WTC11 (cell line): Measurements from ENCODE around the gene SOD2. TPM values are rescaled to one million over a fixed set of nuclear protein-coding genes. Genes with fewer than 3 reads are reported as not detected.
"Not testable (repeated sequence)": the region's sequence is repeated elsewhere in the genome, so short reads cannot be mapped to it uniquely, and the experiment has no call there.

Experiments
- ATAC-seq: fragments of 200-7000 bp; cut with Tn5 transposase; 2 replicates; pipeline ENCODE4 v1.10.0; 2021; ENCODE audit warnings: mild to moderate bottlenecking, moderate library complexity
- CTCF ChIA-PET: fragments of 300-600 bp; sonication (Branson Sonifier 250); formaldehyde crosslinking; loops from one replicate; lab custom pipeline; 2021; ENCODE audit warnings: antibody characterized with exemption; lab: Charles Lee
- POLR2A ChIA-PET: fragments of 350-600 bp; sonication (Branson Sonifier 250); formaldehyde crosslinking; loops from one replicate; lab custom pipeline; 2021; ENCODE audit warnings: antibody characterized with exemption; lab: Charles Lee
- DNase-seq: peaks from one replicate; pipeline ENCODE4 v3.0.0; 2021; ENCODE audit warnings: low spot score
- H3K27ac Mint-ChIP-seq: 2 replicates; pipeline ENCODE4 v1.8.0; 2021; ENCODE audit warnings: mixed read lengths
- H3K27me3 Mint-ChIP-seq: 2 replicates; pipeline ENCODE4 v1.8.0; 2021; ENCODE audit warnings: low read depth, mild to moderate bottlenecking, moderate library complexity, mixed read lengths
- H3K36me3 Mint-ChIP-seq: 2 replicates; pipeline ENCODE4 v1.8.0; 2021; ENCODE audit warnings: mixed read lengths
- H3K4me1 Mint-ChIP-seq: 2 replicates; pipeline ENCODE4 v1.8.0; 2022; ENCODE audit warnings: mixed read lengths
- H3K4me3 Mint-ChIP-seq: 2 replicates; pipeline ENCODE4 v1.8.0; 2021; ENCODE audit warnings: mild to moderate bottlenecking, moderate library complexity, mixed read lengths
- H3K9me3 Mint-ChIP-seq: 2 replicates; pipeline ENCODE4 v1.8.0; 2021; ENCODE audit warnings: mixed read lengths
- ATF1 ChIP-seq: sonication (generic); formaldehyde crosslinking; IDR thresholded peaks from 2 replicates; pipeline ENCODE4 v1.8.1; 2023; ENCODE audit warnings: mild to moderate bottlenecking, moderate library complexity, missing genetic modification reagents
- EMX1 ChIP-seq: fragments of 250-450 bp; sonication (Bioruptor Pico); IDR thresholded peaks from 2 replicates; pipeline ENCODE4 v1.8.0; 2021; ENCODE audit warnings: mild to moderate bottlenecking
- GABPB1 ChIP-seq: sonication (generic); formaldehyde crosslinking; IDR thresholded peaks from 2 replicates; pipeline ENCODE4 v1.8.1; 2023; ENCODE audit warnings: mild to moderate bottlenecking, missing genetic modification reagents
- GRHL2 ChIP-seq: fragments of 250-450 bp; sonication (Bioruptor Pico); IDR thresholded peaks from 2 replicates; pipeline ENCODE4 v1.8.0; 2022; ENCODE audit warnings: mild to moderate bottlenecking, moderate library complexity; ENCODE audit not compliant: insufficient replicate concordance, severe bottlenecking
- GTF2I ChIP-seq: fragments of 250-450 bp; sonication (Bioruptor Pico); conservative IDR thresholded peaks from 2 replicates; pipeline ENCODE4 v1.4.0; 2021; ENCODE audit warnings: mild to moderate bottlenecking
- HMGA2 ChIP-seq: fragments of 250-450 bp; sonication (Bioruptor Pico); IDR thresholded peaks from 2 replicates; pipeline ENCODE4 v1.4.0; 2021; ENCODE audit warnings: mild to moderate bottlenecking, moderate library complexity
- IRF2 ChIP-seq: sonication (generic); formaldehyde crosslinking; IDR thresholded peaks from 2 replicates; pipeline ENCODE4 v1.8.0; 2022; ENCODE audit warnings: low read depth, missing genetic modification reagents, borderline replicate concordance
- OVOL2 ChIP-seq: fragments of 250-450 bp; sonication (Bioruptor Pico); IDR thresholded peaks from 2 replicates; pipeline ENCODE4 v1.9.0; 2021; ENCODE audit warnings: mild to moderate bottlenecking, borderline replicate concordance
- RELA ChIP-seq: sonication (generic); formaldehyde crosslinking; IDR thresholded peaks from 2 replicates; pipeline ENCODE4 v1.8.1; 2022; ENCODE audit warnings: missing genetic modification reagents, mild to moderate bottlenecking, borderline replicate concordance
- SOX15 ChIP-seq: fragments of 250-450 bp; sonication (Bioruptor Pico); IDR thresholded peaks from 2 replicates; pipeline ENCODE4 v1.9.0; 2021; ENCODE audit warnings: mild to moderate bottlenecking
- USF2 ChIP-seq: sonication (generic); formaldehyde crosslinking; IDR thresholded peaks from 2 replicates; pipeline ENCODE4 v1.8.1; 2023; ENCODE audit warnings: mild to moderate bottlenecking, missing genetic modification reagents, moderate library complexity
- ZBTB21 ChIP-seq: sonication (generic); formaldehyde crosslinking; IDR thresholded peaks from 2 replicates; pipeline ENCODE4 v1.8.1; 2023; ENCODE audit warnings: mild to moderate bottlenecking, missing genetic modification reagents, borderline replicate concordance
- ZNF219 ChIP-seq: sonication (generic); formaldehyde crosslinking; IDR thresholded peaks from 2 replicates; pipeline ENCODE4 v1.8.0; 2023; ENCODE audit warnings: missing genetic modification reagents, mild to moderate bottlenecking, borderline replicate concordance
- ZNF416 ChIP-seq: fragments of 250-450 bp; sonication (Bioruptor Pico); IDR thresholded peaks from 2 replicates; pipeline ENCODE4 v1.9.0; 2021; ENCODE audit warnings: mild to moderate bottlenecking, inconsistent platforms
- ZNF423 ChIP-seq: fragments of 250-450 bp; sonication (Bioruptor Pico); IDR thresholded peaks from 2 replicates; pipeline ENCODE4 v2.1.2; 2022; ENCODE audit warnings: mild to moderate bottlenecking, moderate library complexity
- ZNF671 ChIP-seq: fragments of 250-450 bp; sonication (Bioruptor Pico); IDR thresholded peaks from 2 replicates; pipeline ENCODE4 v1.8.0; 2021; ENCODE audit warnings: mild to moderate bottlenecking
- total RNA-seq: library from RNA; stranded (reverse); gene quantifications from 3 replicates; pipeline ENCODE4 v1.2.3, GENCODE V29; 2021
- TF ChIP-seq, protein P1 (sequence below): sonication (generic); formaldehyde crosslinking; IDR thresholded peaks from 2 replicates; pipeline ENCODE4 v1.8.1; 2022; ENCODE audit warnings: low read depth, missing genetic modification reagents, borderline replicate concordance

The SOD2 gene
- total RNA-seq, 1 experiment from 2014 or later: 82.6 TPM

GRCh38 chr6:159691133-159691962 is 1.7 kb downstream of the SOD2 start:
- CTCF ChIA-PET: interaction anchor here (0.8 to 2.8 kb wide), 7 partner anchors 35 to 581 kb away, joined by 3 to 8 read pairs (median 4); partner anchors contain the start of genes MRPL18, TCP1 and WTAP
- Mint-ChIP-seq H3K9me3 (no peaks in the 10 kb centered on the region), H3K27ac (no peak overlapping the region; the same call in 1 of the 2 replicates), H3K27me3 (no peaks in the 10 kb centered on the region; the same call in 1 of the 2 replicates), H3K4me1 (peaks cover 25% of the 10 kb centered on the region), H3K36me3 (peaks cover 22% of the 10 kb centered on the region), H3K4me3 (peak overlapping the region; percentile 85)
- DNase-seq: no peak
- no peak for ATAC-seq
- TF ChIP-seq GABPB1 (CRISPR knock-in tag) (peak; percentile 50; the same call in 1 of the 2 replicates), USF2 (CRISPR knock-in tag) (no peak)
- POLR2A ChIA-PET: interaction anchor here (0.6 to 3.0 kb wide), 3 partner anchors 36 to 69 kb away, joined by 3 to 20 read pairs (median 4); partner anchors contain the start of gene WTAP

GRCh38 chr6:159690135-159690534 is 2.9 kb downstream of the SOD2 start:
- peaks cover 29% of the 10 kb centered on the region for H3K36me3 Mint-ChIP-seq
- DNase-seq, CTCF ChIA-PET, H3K9me3 Mint-ChIP-seq, ATAC-seq, H3K27ac Mint-ChIP-seq, H3K4me3 Mint-ChIP-seq, H3K27me3 Mint-ChIP-seq, POLR2A ChIA-PET: not testable (repeated sequence)
- peaks cover 25% of the 10 kb centered on the region for H3K4me1 Mint-ChIP-seq

- CTCF ChIA-PET: no interaction called here
- POLR2A ChIA-PET: interaction anchor here (0.7 kb wide), 1 partner anchor 212 kb away, joined by 5 read pairs; no protein-coding TSS in a partner anchor
- Mint-ChIP-seq H3K9me3 (no peaks in the 10 kb centered on the region), H3K4me3 (no peak overlapping the region), H3K27me3 (no peaks in the 10 kb centered on the region; the same call in 1 of the 2 replicates), H3K36me3 (peaks cover 33% of the 10 kb centered on the region), H3K27ac (no peak overlapping the region), H3K4me1 (peaks cover 17% of the 10 kb centered on the region)
- ATAC-seq: no peak
- DNase-seq: no peak
- TF ChIP-seq ZNF671 (no peak), ATF1 (CRISPR knock-in tag) (no peak), SOX15 (CRISPR knock-in tag) (no peak), ZBTB21 (CRISPR knock-in tag) (no peak), HMGA2 (CRISPR knock-in tag) (no peak)
These were observed 4.0 kb downstream of the SOD2 start for GRCh38 chr6:159689001-159689400.

DNA sequence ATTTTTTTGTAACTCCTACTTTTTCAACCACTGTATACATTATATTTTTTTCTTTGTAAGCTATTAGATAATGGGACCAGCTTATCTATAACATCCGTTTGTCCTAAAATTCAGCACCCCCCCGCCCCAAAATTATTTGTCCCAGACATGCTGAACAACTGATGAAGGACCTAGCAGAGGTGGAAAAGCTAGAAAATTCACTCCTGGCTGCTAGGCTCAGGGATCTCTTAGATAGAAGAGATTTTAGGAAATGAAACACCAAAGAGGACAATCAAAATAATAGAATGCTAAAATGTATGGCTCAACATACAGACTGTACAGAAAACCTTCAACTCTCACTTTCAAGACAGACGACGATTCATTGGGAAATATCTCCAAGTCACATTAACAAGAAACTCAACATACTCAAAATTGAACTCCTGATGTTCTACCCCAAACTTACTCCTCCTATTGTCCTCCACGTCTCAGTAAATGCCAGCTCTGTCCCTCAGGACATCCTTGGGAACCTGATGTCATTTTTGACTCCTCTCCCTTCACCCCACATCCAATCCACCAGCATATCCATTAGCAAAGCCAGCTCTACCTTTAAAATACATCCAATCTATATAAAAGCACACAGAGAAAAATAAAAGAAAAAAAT is 4.7 kb downstream of the SOD2 start:
- no peak overlapping the region for H3K4me3 Mint-ChIP-seq
- H3K9me3 Mint-ChIP-seq: no peaks in the 10 kb centered on the region
- peaks cover 36% of the 10 kb centered on the region for H3K36me3 Mint-ChIP-seq
- ChIA-PET POLR2A (interaction anchor here (0.6 to 0.7 kb wide), 2 partner anchors 107 to 212 kb away, joined by 3 to 5 read pairs; no protein-coding TSS in a partner anchor), CTCF (no interaction called here)
- no peak for DNase-seq
- no peak overlapping the region for H3K27ac Mint-ChIP-seq
- no peak for TF ChIP-seq GRHL2
- no peak for TF ChIP-seq IRF2
- TF ChIP-seq ZNF416 (CRISPR knock-in tag): no peak
- TF ChIP-seq RELA: no peak
- TF ChIP-seq ZNF423 (CRISPR knock-in tag): no peak
- no peak for TF ChIP-seq GTF2I (CRISPR knock-in tag)
- TF ChIP-seq EMX1 (CRISPR knock-in tag): no peak
- TF ChIP-seq, protein P1, sequence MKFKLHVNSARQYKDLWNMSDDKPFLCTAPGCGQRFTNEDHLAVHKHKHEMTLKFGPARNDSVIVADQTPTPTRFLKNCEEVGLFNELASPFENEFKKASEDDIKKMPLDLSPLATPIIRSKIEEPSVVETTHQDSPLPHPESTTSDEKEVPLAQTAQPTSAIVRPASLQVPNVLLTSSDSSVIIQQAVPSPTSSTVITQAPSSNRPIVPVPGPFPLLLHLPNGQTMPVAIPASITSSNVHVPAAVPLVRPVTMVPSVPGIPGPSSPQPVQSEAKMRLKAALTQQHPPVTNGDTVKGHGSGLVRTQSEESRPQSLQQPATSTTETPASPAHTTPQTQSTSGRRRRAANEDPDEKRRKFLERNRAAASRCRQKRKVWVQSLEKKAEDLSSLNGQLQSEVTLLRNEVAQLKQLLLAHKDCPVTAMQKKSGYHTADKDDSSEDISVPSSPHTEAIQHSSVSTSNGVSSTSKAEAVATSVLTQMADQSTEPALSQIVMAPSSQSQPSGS (CRISPR knock-in tag): no peak
- no peak for TF ChIP-seq OVOL2 (CRISPR knock-in tag)
- TF ChIP-seq ZNF219 (CRISPR knock-in tag): no peak
- ATAC-seq: no peak
- no peaks in the 10 kb centered on the region for H3K27me3 Mint-ChIP-seq
- peaks cover 13% of the 10 kb centered on the region for H3K4me1 Mint-ChIP-seq
